Measurements from ENCODE around the gene NUS1.
"Not testable (repeated sequence)": the region's sequence is repeated elsewhere in the genome, so short reads cannot be mapped to it uniquely, and the experiment has no call there.

NUS1 gene

GRCh38 chr6:117674991-117675657 lies at the start of gene NUS1:
TSS of gene NUS1 (plus strand) at chr6:117675469. CDS start at chr6:117675671, 202 bp downstream.
- peak; percentile 75 for TF ChIP-seq CTCF (conservative IDR thresholded peaks at IDR 0.05; ENCODE audit: low read depth, low read length)
- DNase-seq (ENCODE audit: low read depth), result peak; percentile 85
- peak within 1 kb of the TSS; percentile 82 for H3K4me3 ChIP-seq (ENCODE audit: low read length)

GRCh38 chr6:117627533-117627932 lies 47.7 kb upstream of the NUS1 start:
- no peak overlapping the region for H3K4me3 ChIP-seq (ENCODE audit: low read length)
- DNase-seq (ENCODE audit: low read depth), result no peak
- no peak for TF ChIP-seq CTCF (conservative IDR thresholded peaks at IDR 0.05; ENCODE audit: low read depth, low read length)

GRCh38 chr6:117629119-117629660 lies 46.1 kb upstream of the NUS1 start:
- TF ChIP-seq CTCF (conservative IDR thresholded peaks at IDR 0.05; ENCODE audit: low read depth, low read length), result no peak
- DNase-seq (ENCODE audit: low read depth), result no peak
- no peak overlapping the region for H3K4me3 ChIP-seq (ENCODE audit: low read length)

GRCh38 chr6:117637770-117638169 lies 37.5 kb upstream of the NUS1 start:
- no peak for TF ChIP-seq CTCF (conservative IDR thresholded peaks at IDR 0.05; ENCODE audit: low read depth, low read length)
- DNase-seq (ENCODE audit: low read depth), result no peak
- H3K4me3 ChIP-seq (ENCODE audit: low read length), result no peak overlapping the region

- no peak for DNase-seq (ENCODE audit: low read depth)
- H3K4me3 ChIP-seq (ENCODE audit: low read length), result no peak overlapping the region
- no peak for TF ChIP-seq CTCF (conservative IDR thresholded peaks at IDR 0.05; ENCODE audit: low read depth, low read length)
These were observed 32.3 kb upstream of the NUS1 start for GRCh38 chr6:117642976-117643375.

GRCh38 chr6:117651984-117652383 lies 23.3 kb upstream of the NUS1 start:
- DNase-seq (ENCODE audit: low read depth); H3K4me3 ChIP-seq (ENCODE audit: low read length): not testable (repeated sequence)

GRCh38 chr6:117653949-117654348 lies 21.3 kb upstream of the NUS1 start:
- no peak overlapping the region for H3K4me3 ChIP-seq (ENCODE audit: low read length)
- no peak for DNase-seq (ENCODE audit: low read depth)
- TF ChIP-seq CTCF (conservative IDR thresholded peaks at IDR 0.05; ENCODE audit: low read depth, low read length), result no peak

Measured in retinal pigment epithelial cell (primary cell).